ENCODE data around the gene NLRP14. TPM values are rescaled to one million over a fixed set of nuclear protein-coding genes. Genes with fewer than 3 reads are reported as not detected.
A peak's percentile ranks its signal among the peaks of the same experiment; 100 is the strongest.

Gene NLRP14
- total RNA-seq, 2 donors from 2014 or later: 0.27 to 1.1 TPM

DNA sequence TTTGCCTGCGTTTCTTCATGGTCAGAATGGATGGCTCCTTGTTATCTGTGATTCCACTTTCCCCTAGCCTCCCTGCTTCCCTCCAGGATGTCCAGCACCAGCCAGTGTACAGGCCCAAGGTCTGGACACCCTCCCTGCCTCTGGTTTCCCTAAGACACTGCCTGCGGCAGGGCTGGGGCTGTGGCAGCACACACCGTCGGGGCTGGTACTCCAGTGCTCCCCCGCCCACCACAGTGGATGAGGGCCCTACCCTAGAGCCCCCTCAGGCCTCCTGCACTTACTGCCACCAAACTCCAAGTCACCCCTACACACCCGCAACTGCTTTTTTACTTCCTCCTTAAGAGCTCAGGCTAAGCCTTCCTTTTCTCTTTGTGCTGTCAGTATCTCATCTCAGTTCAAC lies 29.1 kb upstream of the NLRP14 start:
- Histone ChIP-seq H3K36me3 (no peaks in the 10 kb centered on the region), H3K27me3 (replicated peaks; ENCODE audit: insufficient read depth) (no peaks in the 10 kb centered on the region), H3K4me3 (no peak overlapping the region), H3K4me1 (replicated peaks) (no peaks in the 10 kb centered on the region), H3K27ac (peak overlapping the region in 1 of 2 donors; percentile 66), H3K9me3 (no peaks in the 10 kb centered on the region)
- 74% methylated on average over 6 of the region's 6 CpGs for WGBS
- TF ChIP-seq POLR2A (IDR thresholded peaks at IDR 0.05) (no peak), POLR2AphosphoS5 (IDR thresholded peaks at IDR 0.05) (no peak)
- TF ChIP-seq, protein P1, sequence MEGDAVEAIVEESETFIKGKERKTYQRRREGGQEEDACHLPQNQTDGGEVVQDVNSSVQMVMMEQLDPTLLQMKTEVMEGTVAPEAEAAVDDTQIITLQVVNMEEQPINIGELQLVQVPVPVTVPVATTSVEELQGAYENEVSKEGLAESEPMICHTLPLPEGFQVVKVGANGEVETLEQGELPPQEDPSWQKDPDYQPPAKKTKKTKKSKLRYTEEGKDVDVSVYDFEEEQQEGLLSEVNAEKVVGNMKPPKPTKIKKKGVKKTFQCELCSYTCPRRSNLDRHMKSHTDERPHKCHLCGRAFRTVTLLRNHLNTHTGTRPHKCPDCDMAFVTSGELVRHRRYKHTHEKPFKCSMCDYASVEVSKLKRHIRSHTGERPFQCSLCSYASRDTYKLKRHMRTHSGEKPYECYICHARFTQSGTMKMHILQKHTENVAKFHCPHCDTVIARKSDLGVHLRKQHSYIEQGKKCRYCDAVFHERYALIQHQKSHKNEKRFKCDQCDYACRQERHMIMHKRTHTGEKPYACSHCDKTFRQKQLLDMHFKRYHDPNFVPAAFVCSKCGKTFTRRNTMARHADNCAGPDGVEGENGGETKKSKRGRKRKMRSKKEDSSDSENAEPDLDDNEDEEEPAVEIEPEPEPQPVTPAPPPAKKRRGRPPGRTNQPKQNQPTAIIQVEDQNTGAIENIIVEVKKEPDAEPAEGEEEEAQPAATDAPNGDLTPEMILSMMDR (IDR thresholded peaks at IDR 0.05): no peak
- no peak for DNase-seq (ENCODE audit: low spot score)
- intact Hi-C loops (cut with DNase I): no loop called here

DNA sequence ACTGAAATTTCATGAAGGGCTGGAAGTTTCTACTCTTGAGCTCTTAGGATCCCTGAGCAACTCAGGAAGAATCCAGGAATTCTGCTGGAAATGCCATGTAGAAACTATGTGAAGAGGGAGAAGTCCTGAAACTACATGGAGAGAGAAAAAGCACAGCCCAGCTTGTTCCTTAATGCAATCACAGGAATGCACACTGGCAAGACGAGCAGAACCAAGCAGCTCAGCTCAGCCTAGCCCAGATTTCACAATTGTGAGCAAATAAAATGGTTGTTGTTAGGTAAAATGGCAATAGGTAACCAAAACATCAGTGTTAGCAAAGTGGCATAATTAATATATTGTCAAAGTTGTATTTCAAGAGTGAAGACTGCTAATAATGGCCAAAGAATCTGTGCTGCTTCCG lies 28.3 kb upstream of the NLRP14 start:
- intact Hi-C loops (cut with DNase I): no loop called here
- whole genome bisulfite sequencing: 52% methylated on average over 2 of the region's 2 CpGs
- H3K27ac ChIP-seq: peak overlapping the region; percentile 57 to 66

DNA sequence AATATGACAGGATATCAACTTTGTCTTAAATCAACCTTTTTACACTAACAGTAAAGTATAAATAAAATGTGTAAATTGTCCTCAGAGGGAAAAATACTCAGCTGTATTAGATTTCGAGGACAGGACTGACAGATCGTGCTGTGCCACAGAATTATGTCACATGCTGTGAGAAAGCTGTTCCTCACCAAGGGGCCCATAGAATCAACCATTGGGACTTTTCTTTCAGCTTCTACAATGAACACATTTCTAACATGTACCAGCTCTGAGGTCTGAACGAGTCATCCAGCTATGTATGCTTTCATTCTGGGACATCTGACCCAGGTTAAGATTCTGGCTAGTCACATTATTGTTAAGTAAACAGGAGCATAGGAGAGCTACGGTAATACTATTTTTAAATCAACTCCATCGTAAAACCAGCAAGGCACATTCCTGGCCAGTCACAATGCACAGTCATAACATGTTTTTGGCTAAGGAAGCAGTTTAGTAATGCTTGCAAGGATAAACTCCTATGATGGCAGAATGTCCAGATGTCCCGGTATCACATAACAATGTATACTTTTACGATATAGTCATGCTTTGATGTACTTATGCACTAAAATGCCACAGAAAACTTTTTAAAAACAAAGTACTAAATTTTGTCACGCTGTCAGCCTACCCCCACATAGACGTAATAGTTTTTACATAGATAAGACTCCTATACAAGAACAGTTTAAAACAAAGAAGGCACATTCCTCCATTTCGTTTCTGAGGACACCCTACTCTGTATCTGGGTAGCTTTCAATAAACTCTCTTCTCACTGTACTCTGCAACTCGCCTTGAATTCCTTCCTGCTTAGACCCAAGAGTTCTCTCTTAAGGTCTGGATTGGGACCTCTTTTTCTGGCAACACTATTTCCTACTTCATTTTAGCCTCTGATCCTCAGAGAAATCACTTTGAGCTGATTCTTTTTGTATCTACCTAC lies 27.5 kb upstream of the NLRP14 start:
- Histone ChIP-seq H3K27me3 (replicated peaks; ENCODE audit: insufficient read depth) (no peaks in the 10 kb centered on the region), H3K4me3 (no peak overlapping the region), H3K36me3 (no peaks in the 10 kb centered on the region), H3K9me3 (no peaks in the 10 kb centered on the region), H3K4me1 (replicated peaks) (no peaks in the 10 kb centered on the region), H3K27ac (peak overlapping the region; percentile 57 to 66)
- DNase-seq (ENCODE audit: low spot score): peak; percentile 65
- intact Hi-C loops (cut with DNase I): no loop called here
- TF ChIP-seq POLR2A (IDR thresholded peaks at IDR 0.05): no peak
- TF ChIP-seq, protein P1 (IDR thresholded peaks at IDR 0.05): no peak
- peak; percentile 90 for TF ChIP-seq POLR2AphosphoS5 (IDR thresholded peaks at IDR 0.05)
- 13% methylated on average over 11 of the region's 11 CpGs for WGBS

More for the DNA sequence above, 28.3 kb upstream of the NLRP14 start:
- Histone ChIP-seq H3K4me1 (replicated peaks) (no peaks in the 10 kb centered on the region), H3K9me3 (no peaks in the 10 kb centered on the region), H3K4me3 (no peak overlapping the region), H3K36me3 (no peaks in the 10 kb centered on the region), H3K27me3 (replicated peaks; ENCODE audit: insufficient read depth) (no peaks in the 10 kb centered on the region)
- TF ChIP-seq POLR2A (IDR thresholded peaks at IDR 0.05): no peak
- TF ChIP-seq POLR2AphosphoS5 (IDR thresholded peaks at IDR 0.05): peak; percentile 24
- DNase-seq (ENCODE audit: low spot score): peak; percentile 35

DNA sequence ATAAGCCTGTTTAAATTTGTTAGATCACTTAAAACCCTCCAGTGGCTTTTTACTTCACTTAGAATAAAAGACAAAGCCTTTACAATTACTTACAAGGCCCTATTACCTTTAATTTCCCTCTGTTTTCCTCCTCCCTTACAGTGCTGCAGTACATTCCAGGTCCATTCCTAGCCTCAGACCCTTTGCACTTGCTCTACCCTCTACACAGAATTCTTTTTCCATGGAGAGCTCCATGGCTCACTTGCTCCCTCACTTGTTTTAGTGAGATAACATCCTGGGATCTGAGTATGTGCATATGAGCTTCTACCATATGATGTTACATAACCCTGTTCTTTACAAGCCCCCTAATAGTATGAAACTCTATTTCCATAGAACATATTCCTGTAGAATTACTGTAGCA lies 24.6 kb upstream of the NLRP14 start:
- no peak overlapping the region for H3K4me3 ChIP-seq
- TF ChIP-seq POLR2A (IDR thresholded peaks at IDR 0.05) (no peak), POLR2AphosphoS5 (IDR thresholded peaks at IDR 0.05) (no peak)
- TF ChIP-seq, protein P1 (IDR thresholded peaks at IDR 0.05): no peak
- no peak for DNase-seq (ENCODE audit: low spot score)
- no peaks in the 10 kb centered on the region for H3K36me3 ChIP-seq
- H3K27me3 ChIP-seq (replicated peaks; ENCODE audit: insufficient read depth): no peaks in the 10 kb centered on the region
- H3K4me1 ChIP-seq (replicated peaks): no peaks in the 10 kb centered on the region
- H3K27ac ChIP-seq: no peak overlapping the region
- intact Hi-C loops (cut with DNase I): no loop called here
- no peaks in the 10 kb centered on the region for H3K9me3 ChIP-seq

DNA sequence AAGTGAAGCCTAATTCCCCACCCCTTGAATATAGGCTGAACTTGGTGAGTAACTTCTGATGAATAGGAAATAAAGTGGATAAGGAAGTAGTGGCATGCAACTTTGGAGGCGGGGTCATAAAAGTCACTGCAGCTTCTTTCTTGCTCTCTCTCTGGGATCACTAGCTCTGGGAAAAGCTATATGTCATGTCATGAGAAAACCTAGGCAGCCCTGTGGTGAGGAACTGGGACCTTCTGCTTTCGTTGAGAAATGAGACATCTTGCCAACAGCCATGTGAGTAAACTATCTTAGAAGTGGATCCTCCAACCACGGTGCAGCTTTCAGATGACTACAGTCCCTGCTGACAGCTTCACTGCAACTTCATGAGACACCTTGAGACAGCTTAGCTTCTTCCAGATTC lies 15.8 kb upstream of the NLRP14 start:
- TF ChIP-seq POLR2AphosphoS5 (IDR thresholded peaks at IDR 0.05) (no peak), POLR2A (IDR thresholded peaks at IDR 0.05) (no peak)
- TF ChIP-seq, protein P1 (IDR thresholded peaks at IDR 0.05): no peak
- Histone ChIP-seq H3K4me3 (no peak overlapping the region), H3K36me3 (no peaks in the 10 kb centered on the region), H3K4me1 (replicated peaks) (no peaks in the 10 kb centered on the region), H3K27me3 (replicated peaks; ENCODE audit: insufficient read depth) (no peaks in the 10 kb centered on the region), H3K9me3 (no peaks in the 10 kb centered on the region), H3K27ac (no peak overlapping the region)
- 59% methylated on average over 3 of the region's 3 CpGs for WGBS
- no peak for DNase-seq (ENCODE audit: low spot score)
- intact Hi-C loops (cut with DNase I): no loop called here

All from prostate gland (tissue), 2 donors.